Vagina (tissue), 2 donors: Measurements from ENCODE around the gene NUB1. TPM values are rescaled to one million over a fixed set of nuclear protein-coding genes. Genes with fewer than 3 reads are reported as not detected.

ENCODE experiments used
- DNase-seq, 2 donors: peaks; one replicate each; pipeline ENCODE4 v3.0.0-alpha.2; 2017; ENCODE audit errors: extremely low spot score in 2 of 2
- H3K27ac ChIP-seq: fragments of 200-600 bp; sonication (generic); one replicate; pipeline ENCODE4 v1.5.1; 2019
- H3K27me3 ChIP-seq: fragments of 200-600 bp; sonication (generic); one replicate; pipeline ENCODE4 v1.5.1; 2019
- H3K36me3 ChIP-seq, 2 donors: fragments of 200-600 bp; sonication (generic); one replicate each; pipeline ENCODE4 v1.5.1; 2017 to 2019
- H3K4me1 ChIP-seq: fragments of 200-600 bp; sonication (generic); one replicate; pipeline ENCODE4 v1.5.1; 2019
- H3K4me3 ChIP-seq, 2 donors: fragments of 200-600 bp; sonication (generic); 1 replicate in 1 of 2; 2 replicates in 1 of 2; pipeline ENCODE4 v1.5.1; 2016 to 2019
- H3K9me3 ChIP-seq: fragments of 200-600 bp; sonication (generic); one replicate; pipeline ENCODE4 v1.5.1; 2019
- CTCF ChIP-seq, 3 experiments: fragments of 450-650 bp in 2 of 3; fragments of 200-600 bp in 1 of 3; sonication (generic) in 1 of 3; IDR thresholded peaks; one replicate each; pipeline ENCODE4 v1.5.1; 2017 to 2019; ENCODE audit warnings: antibody characterized with exemption in 3 of 3, mild to moderate bottlenecking in 2 of 3, moderate library complexity in 2 of 3
- POLR2A ChIP-seq, 2 donors: fragments of 450-650 bp; IDR thresholded peaks; one replicate each; pipeline ENCODE4 v1.6.1; 2017; ENCODE audit warnings: antibody characterized with exemption in 2 of 2, mild to moderate bottlenecking in 2 of 2, moderate library complexity in 2 of 2
- POLR2AphosphoS5 ChIP-seq, 2 donors: sonication (generic); formaldehyde crosslinking; IDR thresholded peaks; one replicate each; pipeline ENCODE4 v1.9.0; 2017; ENCODE audit warnings: antibody characterized with exemption in 2 of 2, mild to moderate bottlenecking in 2 of 2, low read depth in 1 of 2; ENCODE audit not compliant: insufficient read depth in 1 of 2
- intact Hi-C: fragments of 100-400 bp; cut with DNase I; formaldehyde crosslinking; loops from one replicate; pipeline ENCODE4 v1.15.1; 2023
- total RNA-seq: library from RNA; depleted of rRNA; stranded (reverse); fragments of >200 nt; gene quantifications from one replicate; pipeline ENCODE4 v1.2.3, GENCODE V29; 2016

NUB1 gene
- total RNA-seq, 1 donor from 2014 or later, result 46.2 TPM

- Histone ChIP-seq H3K27ac (peak overlapping the region; percentile 81), H3K36me3 (no peaks in the 10 kb centered on the region), H3K27me3 (no peaks in the 10 kb centered on the region), H3K4me1 (peaks cover 21% of the 10 kb centered on the region), H3K4me3 (peak overlapping the region; percentile 62 to 80), H3K9me3 (no peaks in the 10 kb centered on the region)
- no peak for DNase-seq
- intact Hi-C loops, result no loop called here
- TF ChIP-seq POLR2AphosphoS5 (IDR thresholded peaks at IDR 0.05; ENCODE audit: insufficient read depth in 1 of 2, low read depth in 1 of 2), result peak in 1 of 2 donors; percentile 69
- TF ChIP-seq CTCF (IDR thresholded peaks at IDR 0.05), result no peak
- TF ChIP-seq POLR2A (IDR thresholded peaks at IDR 0.05), result no peak
Observed at GRCh38 chr7:151410405-151411390, 69.1 kb downstream of the NUB1 start.

GRCh38 chr7:151411551-151411950 lies 69.9 kb downstream of the NUB1 start:
- no peak for TF ChIP-seq POLR2A (IDR thresholded peaks at IDR 0.05)
- no peak for TF ChIP-seq POLR2AphosphoS5 (IDR thresholded peaks at IDR 0.05; ENCODE audit: insufficient read depth in 1 of 2, low read depth in 1 of 2)
- no peak for TF ChIP-seq CTCF (IDR thresholded peaks at IDR 0.05)
- intact Hi-C loops, result no loop called here
- Histone ChIP-seq H3K4me1 (peaks cover 26% of the 10 kb centered on the region), H3K4me3 (no peak overlapping the region), H3K9me3 (no peaks in the 10 kb centered on the region), H3K27ac (no peak overlapping the region), H3K27me3 (no peaks in the 10 kb centered on the region), H3K36me3 (no peaks in the 10 kb centered on the region)
- no peak for DNase-seq

GRCh38 chr7:151412318-151412717 lies 70.7 kb downstream of the NUB1 start:
- no peak for TF ChIP-seq POLR2AphosphoS5 (IDR thresholded peaks at IDR 0.05; ENCODE audit: insufficient read depth in 1 of 2, low read depth in 1 of 2)
- no peak for TF ChIP-seq CTCF (IDR thresholded peaks at IDR 0.05)
- no peak for TF ChIP-seq POLR2A (IDR thresholded peaks at IDR 0.05)
- Histone ChIP-seq H3K9me3 (no peaks in the 10 kb centered on the region), H3K36me3 (no peaks in the 10 kb centered on the region)

GRCh38 chr7:151413241-151413640 lies 71.6 kb downstream of the NUB1 start:
- no peak overlapping the region for H3K4me3 ChIP-seq
- TF ChIP-seq CTCF (IDR thresholded peaks at IDR 0.05), result no peak
- no peak overlapping the region for H3K27ac ChIP-seq
- DNase-seq, result no peak
- H3K27me3 ChIP-seq, result no peaks in the 10 kb centered on the region
- intact Hi-C loops, result no loop called here
- H3K36me3 ChIP-seq, result no peaks in the 10 kb centered on the region
- no peaks in the 10 kb centered on the region for H3K9me3 ChIP-seq
- peaks cover 27% of the 10 kb centered on the region for H3K4me1 ChIP-seq

More at GRCh38 chr7:151412318-151412717, 70.7 kb downstream of the NUB1 start:
- intact Hi-C loops, result no loop called here
- Histone ChIP-seq H3K4me1 (peaks cover 27% of the 10 kb centered on the region), H3K27ac (no peak overlapping the region), H3K27me3 (no peaks in the 10 kb centered on the region), H3K4me3 (no peak overlapping the region)
- DNase-seq, result no peak
